Retinal pigment epithelial cell (primary cell): ENCODE measurements around the gene CYTL1.

ENCODE experiments used
- DNase-seq: peaks from one replicate; pipeline ENCODE4 v3.0.0-alpha.2; 2010; ENCODE audit warnings: low read depth
- H3K4me3 ChIP-seq: 2 replicates; pipeline ENCODE4 v1.5.1; 2011; ENCODE audit warnings: mild to moderate bottlenecking, low read length, control low read depth, moderate library complexity
- TF ChIP-seq, protein P1 (sequence below): conservative IDR thresholded peaks from 2 replicates; pipeline ENCODE4 v1.5.1; 2011; ENCODE audit warnings: low read depth, low read length, control low read depth, inconsistent platforms

CYTL1 gene

DNA sequence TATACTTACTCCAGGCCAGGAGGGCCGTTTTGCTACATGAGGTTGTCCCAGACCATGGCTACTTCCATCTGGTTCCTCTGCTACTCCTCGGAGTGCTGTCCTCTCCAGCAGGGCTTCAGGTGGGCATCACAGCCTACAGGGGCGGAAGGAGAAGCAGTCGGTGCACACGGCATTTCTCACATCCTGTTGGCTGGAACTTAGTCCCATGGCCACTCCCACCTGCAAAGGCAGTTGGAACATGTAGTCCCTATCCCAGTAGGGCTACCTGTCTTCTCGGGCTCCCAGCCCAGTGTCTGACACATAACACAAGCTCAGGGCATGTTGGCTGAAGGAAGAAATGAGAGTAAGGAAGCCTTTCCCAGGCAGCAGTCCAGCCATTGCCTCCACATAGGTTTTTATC, 24.3 kb upstream of the CYTL1 start:
- TF ChIP-seq, protein P1, sequence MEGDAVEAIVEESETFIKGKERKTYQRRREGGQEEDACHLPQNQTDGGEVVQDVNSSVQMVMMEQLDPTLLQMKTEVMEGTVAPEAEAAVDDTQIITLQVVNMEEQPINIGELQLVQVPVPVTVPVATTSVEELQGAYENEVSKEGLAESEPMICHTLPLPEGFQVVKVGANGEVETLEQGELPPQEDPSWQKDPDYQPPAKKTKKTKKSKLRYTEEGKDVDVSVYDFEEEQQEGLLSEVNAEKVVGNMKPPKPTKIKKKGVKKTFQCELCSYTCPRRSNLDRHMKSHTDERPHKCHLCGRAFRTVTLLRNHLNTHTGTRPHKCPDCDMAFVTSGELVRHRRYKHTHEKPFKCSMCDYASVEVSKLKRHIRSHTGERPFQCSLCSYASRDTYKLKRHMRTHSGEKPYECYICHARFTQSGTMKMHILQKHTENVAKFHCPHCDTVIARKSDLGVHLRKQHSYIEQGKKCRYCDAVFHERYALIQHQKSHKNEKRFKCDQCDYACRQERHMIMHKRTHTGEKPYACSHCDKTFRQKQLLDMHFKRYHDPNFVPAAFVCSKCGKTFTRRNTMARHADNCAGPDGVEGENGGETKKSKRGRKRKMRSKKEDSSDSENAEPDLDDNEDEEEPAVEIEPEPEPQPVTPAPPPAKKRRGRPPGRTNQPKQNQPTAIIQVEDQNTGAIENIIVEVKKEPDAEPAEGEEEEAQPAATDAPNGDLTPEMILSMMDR: no peak
- no peak overlapping the region for H3K4me3 ChIP-seq
- no peak for DNase-seq

GRCh38 chr4:5041699-5042098, 22.4 kb upstream of the CYTL1 start:
- TF ChIP-seq, protein P1: no peak
- DNase-seq: no peak

DNA sequence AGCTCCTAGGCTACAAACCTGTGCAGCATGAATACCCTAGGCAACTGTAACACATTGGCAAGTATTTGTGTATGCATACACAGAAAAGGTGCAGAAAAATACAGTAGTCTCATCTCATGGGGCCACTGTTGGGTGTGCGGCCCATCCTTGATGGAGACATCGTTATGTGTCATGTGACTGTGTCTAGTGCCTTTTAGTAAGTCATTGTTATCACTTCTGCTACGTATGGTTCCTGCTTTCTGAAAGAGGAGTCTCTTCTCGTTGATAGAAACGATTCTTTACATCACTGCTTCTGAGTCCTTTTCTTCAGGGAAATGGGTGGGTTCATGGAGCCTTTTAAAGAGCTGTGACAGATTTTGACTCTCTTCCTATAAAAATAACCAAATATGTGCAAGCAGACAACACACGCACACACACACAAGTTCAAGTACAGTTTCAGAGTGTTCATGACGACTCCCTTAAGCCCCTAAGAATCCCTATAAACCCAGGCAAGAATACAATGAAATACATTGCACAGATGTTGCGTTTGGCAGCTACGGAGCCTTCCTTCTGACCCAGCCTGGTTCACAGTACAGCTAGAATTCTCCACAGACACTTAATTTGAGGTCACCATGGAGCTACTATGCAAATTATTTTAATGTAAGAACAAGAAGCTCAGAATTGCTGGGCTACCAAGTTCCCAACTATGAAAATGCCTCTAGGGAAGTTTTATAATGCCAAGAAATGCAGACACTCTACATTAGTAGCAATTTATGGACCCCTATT, 21.8 kb upstream of the CYTL1 start:
- TF ChIP-seq, protein P1: no peak
- no peak for DNase-seq
- no peak overlapping the region for H3K4me3 ChIP-seq

More at GRCh38 chr4:5041699-5042098, 22.4 kb upstream of the CYTL1 start:
- H3K4me3 ChIP-seq: no peak overlapping the region

- TF ChIP-seq, protein P1: no peak
- no peak for DNase-seq
- H3K4me3 ChIP-seq: no peak overlapping the region
Observed at GRCh38 chr4:5039800-5040199, 20.5 kb upstream of the CYTL1 start.

DNA sequence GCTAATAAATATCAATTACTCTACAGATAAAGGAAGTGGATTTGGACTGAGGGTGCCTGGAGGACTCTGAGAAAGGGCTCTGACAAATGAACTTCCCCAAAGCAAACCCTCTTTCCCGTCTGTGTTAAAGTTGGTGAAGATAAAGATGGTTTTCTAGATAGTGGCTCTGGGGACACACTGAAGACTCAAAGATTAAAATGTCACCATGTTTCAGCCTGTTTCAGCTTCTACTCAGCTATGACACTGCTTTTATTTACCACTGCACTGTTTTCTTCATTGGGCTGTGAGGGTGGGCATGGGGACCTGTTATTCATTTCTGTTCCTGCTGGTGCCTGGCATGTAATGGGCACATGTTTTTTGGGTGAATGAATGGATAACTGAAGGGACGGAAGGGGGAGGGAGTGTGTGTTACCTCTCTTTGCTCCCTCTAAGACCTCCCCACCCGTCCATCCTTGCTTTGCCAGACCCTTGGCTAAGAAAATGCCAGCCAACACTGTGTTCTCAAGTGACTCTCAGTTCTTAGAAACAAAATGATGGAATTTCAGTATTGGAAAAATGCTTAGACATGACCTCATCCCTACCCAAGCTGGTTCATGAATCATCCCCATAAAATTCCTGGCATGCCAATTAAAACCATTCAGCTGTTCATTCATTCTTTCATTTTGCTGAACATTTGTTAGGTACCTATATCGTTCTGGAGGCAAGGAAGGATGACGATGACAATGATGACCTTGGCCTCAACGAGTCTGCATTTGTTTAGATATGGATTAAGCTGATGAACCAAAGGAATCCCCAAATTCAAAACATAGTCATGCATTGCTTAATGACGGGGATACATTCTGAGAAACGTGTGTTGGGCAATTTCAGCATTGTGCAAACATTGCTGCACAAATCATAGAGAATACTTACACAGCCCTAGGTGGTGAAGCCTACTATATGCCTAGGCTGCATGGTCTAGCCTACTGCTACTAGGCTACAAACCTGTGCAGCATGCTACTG, 18.6 kb upstream of the CYTL1 start:
- peak; percentile 78 for DNase-seq
- TF ChIP-seq, protein P1: no peak
- no peak overlapping the region for H3K4me3 ChIP-seq

DNA sequence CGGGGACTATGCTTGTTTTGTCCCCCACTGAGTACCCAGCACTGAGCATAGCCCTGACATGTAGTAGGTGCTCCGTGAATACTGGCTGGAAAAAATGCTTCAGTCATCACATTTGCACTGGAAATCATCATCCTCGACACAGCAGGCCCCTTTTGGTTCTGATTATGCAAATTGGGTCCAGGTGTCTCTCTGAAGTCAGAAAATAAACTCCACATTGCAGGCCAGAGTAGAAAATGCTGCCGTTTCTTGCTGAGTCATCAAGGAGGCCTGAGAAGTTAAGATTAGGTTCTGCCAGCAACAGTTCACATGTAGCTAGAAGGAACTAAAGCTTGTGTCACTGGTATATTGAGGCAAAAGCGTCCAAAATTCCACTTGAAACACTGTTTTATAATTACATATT, 17.0 kb upstream of the CYTL1 start:
- TF ChIP-seq, protein P1: no peak
- no peak overlapping the region for H3K4me3 ChIP-seq
- DNase-seq: no peak
